Thyroid gland (tissue), 4 donors: ENCODE measurements around the gene POPDC3.

Source experiments
- CTCF ChIP-seq, 6 experiments: fragments of 200-600 bp in 3 of 6; fragments of 450-650 bp in 3 of 6; sonication (generic) in 3 of 6; IDR thresholded peaks; one replicate each; pipeline ENCODE4 v1.5.1; 2016 to 2019; ENCODE audit warnings: antibody characterized with exemption in 6 of 6, mild to moderate bottlenecking in 2 of 6, inconsistent platforms in 1 of 6, moderate library complexity in 1 of 6
- POLR2A ChIP-seq, 2 donors: fragments of 450-650 bp; IDR thresholded peaks; one replicate each; pipeline ENCODE4 v1.6.1; 2017; ENCODE audit warnings: antibody characterized with exemption in 2 of 2, mild to moderate bottlenecking in 2 of 2, moderate library complexity in 1 of 2

DNA sequence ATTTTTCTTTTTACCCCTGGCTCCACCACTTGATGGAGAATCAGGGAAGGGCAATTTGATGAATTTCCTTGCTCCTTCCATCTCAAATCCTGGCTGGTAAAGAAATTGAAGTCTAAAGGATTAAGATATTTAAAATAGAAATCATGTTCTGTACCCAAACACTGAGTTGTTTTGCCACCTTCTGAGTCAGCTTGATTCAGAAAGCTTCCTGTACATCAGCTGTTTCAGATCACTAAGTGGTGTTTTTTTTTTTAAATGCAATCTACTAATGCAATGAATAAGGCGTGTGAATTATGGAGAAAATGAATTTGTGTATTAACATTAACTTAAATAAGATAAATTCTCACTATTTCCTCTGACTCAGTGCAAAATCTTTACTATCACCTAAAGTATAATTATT is 11.5 kb upstream of the POPDC3 start:
- TF ChIP-seq CTCF (IDR thresholded peaks at IDR 0.05) (no peak), POLR2A (IDR thresholded peaks at IDR 0.05) (no peak)
